Gastroesophageal sphincter (tissue), 3 donors: Measurements from ENCODE around the gene IL36G.

Experiments
- POLR2A ChIP-seq, 2 donors: fragments of 450-650 bp; IDR thresholded peaks; one replicate each; pipeline ENCODE4 v1.6.1; 2017; ENCODE audit warnings: antibody characterized with exemption in 2 of 2, mild to moderate bottlenecking in 2 of 2, moderate library complexity in 1 of 2
- TF ChIP-seq, protein P1 (sequence below), 4 experiments: fragments of 200-600 bp in 2 of 4; fragments of 450-650 bp in 2 of 4; sonication (generic) in 1 of 4; IDR thresholded peaks; one replicate each; pipeline ENCODE4 v1.5.1; 2017 to 2019; ENCODE audit warnings: antibody characterized with exemption in 4 of 4, mild to moderate bottlenecking in 2 of 4, moderate library complexity in 2 of 4

DNA sequence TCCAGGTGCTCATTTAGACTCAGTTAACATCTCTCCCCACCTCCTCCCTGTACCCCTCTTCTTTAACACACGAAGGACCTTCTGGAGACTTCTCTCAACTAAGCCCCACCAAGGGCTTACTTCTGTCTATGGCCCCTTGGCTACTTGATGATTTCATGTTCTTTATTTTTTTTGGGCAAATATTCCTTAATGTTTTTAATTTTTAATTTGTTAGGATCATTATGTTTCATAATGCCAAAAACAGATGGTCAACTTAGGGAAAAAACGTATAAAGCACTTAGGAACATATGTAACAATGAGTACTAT, 40.9 kb upstream of the IL36G start:
- TF ChIP-seq, protein P1, sequence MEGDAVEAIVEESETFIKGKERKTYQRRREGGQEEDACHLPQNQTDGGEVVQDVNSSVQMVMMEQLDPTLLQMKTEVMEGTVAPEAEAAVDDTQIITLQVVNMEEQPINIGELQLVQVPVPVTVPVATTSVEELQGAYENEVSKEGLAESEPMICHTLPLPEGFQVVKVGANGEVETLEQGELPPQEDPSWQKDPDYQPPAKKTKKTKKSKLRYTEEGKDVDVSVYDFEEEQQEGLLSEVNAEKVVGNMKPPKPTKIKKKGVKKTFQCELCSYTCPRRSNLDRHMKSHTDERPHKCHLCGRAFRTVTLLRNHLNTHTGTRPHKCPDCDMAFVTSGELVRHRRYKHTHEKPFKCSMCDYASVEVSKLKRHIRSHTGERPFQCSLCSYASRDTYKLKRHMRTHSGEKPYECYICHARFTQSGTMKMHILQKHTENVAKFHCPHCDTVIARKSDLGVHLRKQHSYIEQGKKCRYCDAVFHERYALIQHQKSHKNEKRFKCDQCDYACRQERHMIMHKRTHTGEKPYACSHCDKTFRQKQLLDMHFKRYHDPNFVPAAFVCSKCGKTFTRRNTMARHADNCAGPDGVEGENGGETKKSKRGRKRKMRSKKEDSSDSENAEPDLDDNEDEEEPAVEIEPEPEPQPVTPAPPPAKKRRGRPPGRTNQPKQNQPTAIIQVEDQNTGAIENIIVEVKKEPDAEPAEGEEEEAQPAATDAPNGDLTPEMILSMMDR (IDR thresholded peaks at IDR 0.05), result no peak
- TF ChIP-seq POLR2A (IDR thresholded peaks at IDR 0.05), result no peak
